ENCODE results near the gene COQ8B. TPM values are rescaled to one million over a fixed set of nuclear protein-coding genes. Genes with fewer than 3 reads are reported as not detected.
"Not testable (repeated sequence)": the region's sequence is repeated elsewhere in the genome, so short reads cannot be mapped to it uniquely, and the experiment has no call there.

The COQ8B gene
- total RNA-seq (10 to 100 TPM; 26.2 to 48.3 (median 43.8) TPM), polyA plus RNA-seq (10 to 100 TPM; 14.4 to 21.9 TPM), total RNA-seq (47.7 reads per million, percentile 70 among the genes with 10 or more reads in this experiment)

GRCh38 chr19:40716482-40717324 is at the start of gene COQ8B, which contains the start of gene ITPKC:
Gene COQ8B, minus strand, starts transcription at chr19:40716886. Its CDS starts 2,254 bp downstream, at chr19:40714632.
Gene ITPKC, plus strand, starts transcription at chr19:40717112. Its CDS starts 24 bp downstream, at chr19:40717136.
- Mint-ChIP-seq H3K4me1 (peaks cover 43 to 74% (median 68%) of the 10 kb centered on the region in 7 donors), H3K36me3 (peaks cover under 1 to 24% (median 5%) of the 10 kb centered on the region in 5 donors), H3K27me3 (no peaks in the 10 kb centered on the region), H3K4me3 (peak within 1 kb of the TSS; percentile 87 to 99 (median 94)), H3K9me3 (no peaks in the 10 kb centered on the region), H3K27ac (peak within 1 kb of the TSS; percentile 94 to 99 (median 97))
- ChIA-PET CTCF (interaction anchor here (1.0 to 1.3 kb wide), 4 partner anchors 27 to 103 kb away, joined by 3 to 6 read pairs (median 3); partner anchors contain the start of gene ACTMAP), POLR2A (interaction anchor here (0.6 to 2.4 kb wide), 10 partner anchors 13 to 647 kb away, joined by 3 to 19 read pairs (median 4); partner anchors contain the start of genes ACTMAP, EGLN2, RAB4B and SNRPA)
- peak; percentile 96 to 100 (median 99) for DNase-seq
- peak within 1 kb of the TSS; percentile 75 for H3K4me3 ChIP-seq (ENCODE audit: low read length)
- H3K4me1 ChIP-seq (ENCODE audit: control insufficient read depth in 2 of 2, insufficient read depth in 2 of 2, low read length in 2 of 2) = peaks cover 39 to 44% of the 10 kb centered on the region in 2 donors
- H3K27me3 ChIP-seq (ENCODE audit: control insufficient read depth in 2 of 2, insufficient read depth in 2 of 2, low read length in 2 of 2) = no peaks in the 10 kb centered on the region
- H3K27ac ChIP-seq (ENCODE audit: low read depth, low read length) = peak within 1 kb of the TSS; percentile 92
- no peaks in the 10 kb centered on the region for H3K9me3 ChIP-seq (ENCODE audit: control insufficient read depth in 2 of 3, low read length in 3 of 3)
- H3K36me3 ChIP-seq (ENCODE audit: control insufficient read depth in 2 of 3, insufficient read depth in 3 of 3, low read length in 3 of 3) = peaks cover 0 to under 1% (median 0%) of the 10 kb centered on the region in 3 experiments
- ATAC-seq = peak; percentile 88
- intact Hi-C loops (cut with micrococcal nuclease) = loop anchor here (1.0 to 10.0 kb wide), 16 partner anchors 34 to 1374 kb away; partner anchors contain the start of genes BLVRB (in 2 of the 2), RAB4B (in 2 of the 2), SPTBN4 (in 2 of the 2) and ACTMAP (in 1 of the 2)

GRCh38 chr19:40766385-40766784 is 49.7 kb upstream of the COQ8B start:
- peaks cover 28 to 51% (median 35%) of the 10 kb centered on the region in 3 experiments for H3K36me3 ChIP-seq (ENCODE audit: control insufficient read depth in 2 of 3, insufficient read depth in 3 of 3, low read length in 3 of 3)
- intact Hi-C loops (cut with micrococcal nuclease); H3K27me3 Mint-ChIP-seq; H3K9me3 ChIP-seq (ENCODE audit: control insufficient read depth in 2 of 3, low read length in 3 of 3); ATAC-seq; H3K27me3 ChIP-seq (ENCODE audit: control insufficient read depth in 2 of 2, insufficient read depth in 2 of 2, low read length in 2 of 2); DNase-seq; H3K9me3 Mint-ChIP-seq; H3K4me3 Mint-ChIP-seq; H3K27ac ChIP-seq (ENCODE audit: low read depth, low read length); H3K4me3 ChIP-seq (ENCODE audit: low read length); CTCF ChIA-PET; H3K27ac Mint-ChIP-seq: not testable (repeated sequence)
- Mint-ChIP-seq H3K4me1 (peaks cover 10 to 50% (median 40%) of the 10 kb centered on the region in 7 donors), H3K36me3 (peaks cover 13 to 49% (median 46%) of the 10 kb centered on the region in 5 donors)
- H3K4me1 ChIP-seq (ENCODE audit: control insufficient read depth in 2 of 2, insufficient read depth in 2 of 2, low read length in 2 of 2) = peaks cover 14 to 17% of the 10 kb centered on the region in 2 donors
- POLR2A ChIA-PET = interaction anchor here (0.9 to 1.1 kb wide), 4 partner anchors 11 to 43 kb away, joined by 3 to 6 read pairs (median 5); partner anchors contain the start of gene RAB4B

DNA sequence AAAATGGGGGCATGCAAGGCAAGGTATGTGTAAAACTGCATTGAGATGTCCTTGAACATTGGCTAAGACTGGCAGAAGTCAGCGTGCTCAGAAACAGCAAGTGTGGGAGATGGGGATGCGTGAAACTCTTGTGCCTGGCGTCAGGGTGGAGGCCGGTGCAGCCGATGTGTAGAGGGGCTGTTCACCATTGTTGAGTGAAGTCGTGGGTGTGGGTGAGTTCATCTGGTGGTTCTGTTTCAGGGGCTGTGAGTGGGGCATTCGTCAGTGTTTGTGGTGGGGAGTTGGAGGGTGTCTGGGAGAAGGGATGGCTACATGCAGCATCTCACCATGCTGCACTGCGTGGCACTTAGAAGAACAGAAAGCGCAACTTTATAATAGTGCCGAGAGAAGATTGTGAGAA is 47.3 kb upstream of the COQ8B start:
- Histone ChIP-seq H3K27ac (ENCODE audit: low read depth, low read length) (no peak overlapping the region), H3K4me1 (ENCODE audit: control insufficient read depth in 2 of 2, insufficient read depth in 2 of 2, low read length in 2 of 2) (peaks cover 8 to 17% of the 10 kb centered on the region in 2 donors), H3K9me3 (ENCODE audit: control insufficient read depth in 2 of 3, low read length in 3 of 3) (no peaks in the 10 kb centered on the region), H3K27me3 (ENCODE audit: control insufficient read depth in 2 of 2, insufficient read depth in 2 of 2, low read length in 2 of 2) (no peaks in the 10 kb centered on the region), H3K4me3 (ENCODE audit: low read length) (no peak overlapping the region), H3K36me3 (ENCODE audit: control insufficient read depth in 2 of 3, insufficient read depth in 3 of 3, low read length in 3 of 3) (peaks cover 32 to 74% (median 52%) of the 10 kb centered on the region in 3 experiments)
- DNase-seq (no peak), ATAC-seq (no peak)
- peak overlapping the region in 1 of 10 donors; percentile 10 for H3K4me3 Mint-ChIP-seq
- peaks cover 13 to 56% (median 48%) of the 10 kb centered on the region in 5 donors for H3K36me3 Mint-ChIP-seq
- H3K9me3 Mint-ChIP-seq = no peaks in the 10 kb centered on the region
- intact Hi-C loops (cut with micrococcal nuclease) = no loop called here
- ChIA-PET CTCF (no interaction called here), POLR2A (no interaction called here)
- peaks cover 10 to 47% (median 40%) of the 10 kb centered on the region in 7 donors for H3K4me1 Mint-ChIP-seq
- no peaks in the 10 kb centered on the region for H3K27me3 Mint-ChIP-seq
- H3K27ac Mint-ChIP-seq = peak overlapping the region in 6 of 9 donors; percentile 17 to 84 (median 42)

GRCh38 chr19:40763526-40763925 is 46.8 kb upstream of the COQ8B start:
- Histone ChIP-seq H3K9me3 (ENCODE audit: control insufficient read depth in 2 of 3, low read length in 3 of 3) (no peaks in the 10 kb centered on the region), H3K4me1 (ENCODE audit: control insufficient read depth in 2 of 2, insufficient read depth in 2 of 2, low read length in 2 of 2) (peaks cover 8 to 17% of the 10 kb centered on the region in 2 donors), H3K36me3 (ENCODE audit: control insufficient read depth in 2 of 3, insufficient read depth in 3 of 3, low read length in 3 of 3) (peaks cover 32 to 77% (median 54%) of the 10 kb centered on the region in 3 experiments), H3K27ac (ENCODE audit: low read depth, low read length) (no peak overlapping the region), H3K27me3 (ENCODE audit: control insufficient read depth in 2 of 2, insufficient read depth in 2 of 2, low read length in 2 of 2) (no peaks in the 10 kb centered on the region), H3K4me3 (ENCODE audit: low read length) (no peak overlapping the region)
- H3K4me3 Mint-ChIP-seq = no peak overlapping the region
- H3K4me1 Mint-ChIP-seq = peaks cover 10 to 48% (median 38%) of the 10 kb centered on the region in 7 donors
- H3K36me3 Mint-ChIP-seq = peaks cover 13 to 58% (median 48%) of the 10 kb centered on the region in 5 donors
- intact Hi-C loops (cut with micrococcal nuclease) = no loop called here
- POLR2A ChIA-PET = no interaction called here
- ATAC-seq (no peak), DNase-seq (no peak)
- H3K27me3 Mint-ChIP-seq = no peaks in the 10 kb centered on the region
- CTCF ChIA-PET = no interaction called here
- peak overlapping the region in 4 of 9 donors; percentile 20 to 76 (median 44) for H3K27ac Mint-ChIP-seq
- no peaks in the 10 kb centered on the region for H3K9me3 Mint-ChIP-seq

DNA sequence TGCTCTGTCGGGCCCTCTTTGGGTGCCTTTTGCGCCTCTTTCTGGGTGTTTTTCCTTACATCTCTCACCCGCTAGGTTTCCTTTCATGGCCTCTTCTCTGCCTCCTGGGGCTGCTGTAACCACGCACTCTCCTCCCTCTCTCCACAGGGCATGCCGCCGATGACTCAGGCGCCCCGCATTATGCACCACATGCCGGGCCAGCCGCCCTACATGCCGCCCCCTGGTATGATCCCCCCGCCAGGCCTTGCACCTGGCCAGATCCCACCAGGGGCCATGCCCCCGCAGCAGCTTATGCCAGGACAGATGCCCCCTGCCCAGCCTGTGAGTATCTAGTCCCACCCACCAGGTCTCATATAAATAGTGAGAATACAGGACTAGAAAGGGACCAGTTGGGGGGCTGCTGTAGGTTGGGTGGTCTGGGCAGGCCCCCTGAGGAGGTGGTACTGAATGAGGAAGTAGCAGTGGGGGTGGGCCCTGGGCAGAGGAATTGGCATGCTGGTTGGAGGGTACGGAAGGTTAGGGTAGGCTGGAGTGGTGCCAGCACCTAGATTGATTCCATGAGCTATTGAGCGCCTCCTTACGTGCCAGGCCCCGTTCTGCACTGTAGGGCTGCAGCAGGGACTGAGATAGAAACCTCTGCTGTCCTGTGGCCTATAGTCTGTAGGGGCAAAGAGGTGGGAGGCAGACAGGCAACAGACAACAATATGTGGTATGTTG is 46.2 kb upstream of the COQ8B start:
- intact Hi-C loops (cut with micrococcal nuclease) = no loop called here
- ATAC-seq = no peak
- no peak overlapping the region for H3K27ac ChIP-seq (ENCODE audit: low read depth, low read length)
- H3K27me3 Mint-ChIP-seq = no peaks in the 10 kb centered on the region
- no peaks in the 10 kb centered on the region for H3K9me3 ChIP-seq (ENCODE audit: control insufficient read depth in 2 of 3, low read length in 3 of 3)
- H3K4me1 ChIP-seq (ENCODE audit: control insufficient read depth in 2 of 2, insufficient read depth in 2 of 2, low read length in 2 of 2) = peaks cover 8 to 17% of the 10 kb centered on the region in 2 donors
- no peaks in the 10 kb centered on the region for H3K27me3 ChIP-seq (ENCODE audit: control insufficient read depth in 2 of 2, insufficient read depth in 2 of 2, low read length in 2 of 2)
- no peaks in the 10 kb centered on the region for H3K9me3 Mint-ChIP-seq
- ChIA-PET POLR2A (no interaction called here), CTCF (no interaction called here)
- peak overlapping the region in 5 of 9 donors; percentile 20 to 74 (median 53) for H3K27ac Mint-ChIP-seq
- no peak for DNase-seq
- H3K36me3 Mint-ChIP-seq = peaks cover 13 to 63% (median 52%) of the 10 kb centered on the region in 5 donors
- H3K4me3 ChIP-seq (ENCODE audit: low read length) = no peak overlapping the region
- H3K4me1 Mint-ChIP-seq = peaks cover 10 to 52% (median 43%) of the 10 kb centered on the region in 7 donors
- peaks cover 32 to 83% (median 59%) of the 10 kb centered on the region in 3 experiments for H3K36me3 ChIP-seq (ENCODE audit: control insufficient read depth in 2 of 3, insufficient read depth in 3 of 3, low read length in 3 of 3)
- H3K4me3 Mint-ChIP-seq = no peak overlapping the region

DNA sequence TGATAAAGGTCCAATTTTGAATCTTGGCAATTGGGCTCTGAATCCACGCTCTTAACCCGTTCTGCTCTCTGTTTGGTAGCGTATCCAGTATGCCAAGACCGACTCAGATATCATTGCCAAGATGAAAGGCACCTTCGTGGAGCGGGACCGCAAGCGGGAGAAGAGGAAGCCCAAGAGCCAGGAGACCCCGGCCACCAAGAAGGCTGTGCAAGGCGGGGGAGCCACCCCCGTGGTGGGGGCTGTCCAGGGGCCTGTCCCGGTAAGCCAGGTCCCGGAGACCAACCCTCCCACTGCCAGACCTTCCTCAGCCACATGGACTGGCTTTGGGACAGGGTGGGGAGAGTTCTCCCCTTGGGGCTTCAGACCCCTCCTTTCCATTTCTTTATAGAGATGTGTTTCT is 42.7 kb upstream of the COQ8B start:
- no peak overlapping the region for H3K4me3 Mint-ChIP-seq
- CTCF ChIA-PET = interaction anchor here (2.6 kb wide), 1 partner anchor 19 kb away, joined by 6 read pairs; the partner anchor contains the start of gene RAB4B
- peak overlapping the region in 3 of 9 donors; percentile 15 to 69 (median 54) for H3K27ac Mint-ChIP-seq
- H3K27me3 ChIP-seq (ENCODE audit: control insufficient read depth in 2 of 2, insufficient read depth in 2 of 2, low read length in 2 of 2) = no peaks in the 10 kb centered on the region
- peaks cover 13 to 63% (median 55%) of the 10 kb centered on the region in 5 donors for H3K36me3 Mint-ChIP-seq
- peaks cover 26 to 66% (median 54%) of the 10 kb centered on the region in 7 donors for H3K4me1 Mint-ChIP-seq
- H3K9me3 ChIP-seq (ENCODE audit: control insufficient read depth in 2 of 3, low read length in 3 of 3) = no peaks in the 10 kb centered on the region
- no peaks in the 10 kb centered on the region for H3K9me3 Mint-ChIP-seq
- H3K4me3 ChIP-seq (ENCODE audit: low read length) = no peak overlapping the region
- intact Hi-C loops (cut with micrococcal nuclease) = no loop called here
- POLR2A ChIA-PET = interaction anchor here (0.9 kb wide), 1 partner anchor 10 kb away, joined by 4 read pairs; no protein-coding TSS in a partner anchor
- no peaks in the 10 kb centered on the region for H3K27me3 Mint-ChIP-seq
- H3K36me3 ChIP-seq (ENCODE audit: control insufficient read depth in 2 of 3, insufficient read depth in 3 of 3, low read length in 3 of 3) = peaks cover 34 to 82% (median 57%) of the 10 kb centered on the region in 3 experiments
- no peak overlapping the region for H3K27ac ChIP-seq (ENCODE audit: low read depth, low read length)
- ATAC-seq (no peak), DNase-seq (no peak)
- peaks cover 27 to 30% of the 10 kb centered on the region in 2 donors for H3K4me1 ChIP-seq (ENCODE audit: control insufficient read depth in 2 of 2, insufficient read depth in 2 of 2, low read length in 2 of 2)

Data from naive thymus-derived CD4-positive, alpha-beta T cell (primary cell).